HG02588 (cell line): ENCODE results near the gene MEGF11.
"Not testable (repeated sequence)": the region's sequence is repeated elsewhere in the genome, so short reads cannot be mapped to it uniquely, and the experiment has no call there.

Experiments
- ATAC-seq: cut with Tn5 transposase; IDR thresholded peaks from one replicate; pipeline ENCODE4 v1.9.1; 2021; ENCODE audit warnings: mild to moderate bottlenecking, moderate library complexity; ENCODE audit not compliant: unreplicated experiment

Gene MEGF11

GRCh38 chr15:65869954-65870871 lies 383.3 kb downstream of the MEGF11 start:
- ATAC-seq = no peak

- peak; percentile 85 for ATAC-seq
Measured at GRCh38 chr15:65869126-65869953, 384.2 kb downstream of the MEGF11 start, which contains the start of gene RAB11A. Gene RAB11A, plus strand, starts transcription at chr15:65869491. Its CDS starts 95 bp downstream, at chr15:65869586.

GRCh38 chr15:65868546-65869125 lies 384.9 kb downstream of the MEGF11 start:
- ATAC-seq = no peak

GRCh38 chr15:65867933-65868332 lies 385.6 kb downstream of the MEGF11 start:
- ATAC-seq = not testable (repeated sequence)

GRCh38 chr15:65867244-65867643 lies 386.3 kb downstream of the MEGF11 start:
- ATAC-seq = no peak

- no peak for ATAC-seq
Measured at GRCh38 chr15:65863106-65863505, 390.4 kb downstream of the MEGF11 start.

GRCh38 chr15:65862682-65863081 lies 390.9 kb downstream of the MEGF11 start:
- no peak for ATAC-seq

- ATAC-seq = no peak
Measured at GRCh38 chr15:65857718-65858402, 395.7 kb downstream of the MEGF11 start.

- no peak for ATAC-seq
Measured at GRCh38 chr15:65856821-65857455, 396.6 kb downstream of the MEGF11 start.

GRCh38 chr15:65851981-65852380 lies 401.6 kb downstream of the MEGF11 start:
- ATAC-seq = no peak

- no peak for ATAC-seq
Measured at GRCh38 chr15:65847989-65848388, 405.6 kb downstream of the MEGF11 start.

- ATAC-seq = no peak
Measured at GRCh38 chr15:65845826-65846519, 407.6 kb downstream of the MEGF11 start.
